Measurements from ENCODE around the gene BCAP31. TPM values are rescaled to one million over a fixed set of nuclear protein-coding genes. Genes with fewer than 3 reads are reported as not detected.
A peak's percentile ranks its signal among the peaks of the same experiment; 100 is the strongest.

Gene BCAP31
- total and polyA plus RNA-seq, 9 donors = 53.7 to 195 (median 135) TPM

DNA sequence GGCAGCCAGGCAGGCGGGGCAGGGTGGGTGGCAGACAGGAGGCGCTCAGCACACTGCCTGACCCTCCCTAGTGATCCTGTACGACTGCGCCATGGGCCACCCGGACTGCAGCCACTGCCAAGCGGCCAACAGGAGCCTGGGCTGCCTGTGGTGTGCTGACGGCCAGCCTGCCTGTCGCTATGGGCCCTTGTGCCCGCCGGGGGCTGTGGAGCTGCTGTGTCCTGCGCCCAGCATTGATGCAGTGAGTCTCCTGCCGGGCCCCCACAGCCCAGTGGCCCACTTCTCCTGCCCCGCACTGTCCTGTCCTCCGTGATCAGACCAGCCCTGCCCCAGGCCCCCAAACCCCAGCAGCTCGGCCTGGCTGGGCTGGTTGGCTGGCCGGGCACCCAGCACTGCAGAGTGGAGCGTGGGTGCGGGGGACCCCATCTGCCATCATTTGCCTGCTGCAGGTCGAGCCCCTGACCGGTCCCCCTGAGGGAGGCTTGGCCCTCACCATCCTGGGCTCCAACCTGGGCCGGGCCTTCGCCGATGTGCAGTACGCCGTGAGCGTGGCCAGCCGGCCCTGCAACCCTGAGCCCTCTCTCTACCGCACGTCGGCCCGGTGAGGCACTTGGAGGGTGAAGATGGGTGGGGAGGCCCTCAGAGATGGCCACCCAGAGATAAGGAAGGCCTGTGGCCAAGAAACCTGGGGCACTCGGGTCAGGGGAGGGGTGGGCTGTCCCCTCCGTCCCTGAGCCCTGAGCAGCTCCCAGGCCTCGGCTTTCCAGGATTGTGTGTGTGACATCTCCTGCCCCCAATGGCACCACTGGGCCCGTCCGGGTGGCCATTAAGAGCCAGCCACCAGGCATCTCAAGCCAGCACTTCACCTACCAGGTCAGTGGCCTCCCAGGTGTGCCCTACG, 47.5 kb upstream of the BCAP31 start:
- Histone ChIP-seq H3K4me3 (no peak overlapping the region), H3K4me1 (ENCODE audit: insufficient read depth) (no peaks in the 10 kb centered on the region), H3K9me3 (no peaks in the 10 kb centered on the region), H3K36me3 (no peaks in the 10 kb centered on the region), H3K27me3 (no peaks in the 10 kb centered on the region), H3K27ac (no peak overlapping the region)
- DNase-seq = peak in 2 of 5 donors; percentile 9 to 31
- intact Hi-C loops (cut with DNase I) = loop anchor here in 1 of 4 donors (5.0 kb wide), 1 partner anchor 1446 kb away; the partner anchor contains the start of gene VBP1
- WGBS, 3 donors = 83 to 85% (median 83%) methylated on average over 33 to 37 of the region's 37 CpGs
- TF ChIP-seq EP300 (IDR thresholded peaks at IDR 0.05) (no peak), POLR2A (IDR thresholded peaks at IDR 0.05) (no peak)
- TF ChIP-seq, protein P1, sequence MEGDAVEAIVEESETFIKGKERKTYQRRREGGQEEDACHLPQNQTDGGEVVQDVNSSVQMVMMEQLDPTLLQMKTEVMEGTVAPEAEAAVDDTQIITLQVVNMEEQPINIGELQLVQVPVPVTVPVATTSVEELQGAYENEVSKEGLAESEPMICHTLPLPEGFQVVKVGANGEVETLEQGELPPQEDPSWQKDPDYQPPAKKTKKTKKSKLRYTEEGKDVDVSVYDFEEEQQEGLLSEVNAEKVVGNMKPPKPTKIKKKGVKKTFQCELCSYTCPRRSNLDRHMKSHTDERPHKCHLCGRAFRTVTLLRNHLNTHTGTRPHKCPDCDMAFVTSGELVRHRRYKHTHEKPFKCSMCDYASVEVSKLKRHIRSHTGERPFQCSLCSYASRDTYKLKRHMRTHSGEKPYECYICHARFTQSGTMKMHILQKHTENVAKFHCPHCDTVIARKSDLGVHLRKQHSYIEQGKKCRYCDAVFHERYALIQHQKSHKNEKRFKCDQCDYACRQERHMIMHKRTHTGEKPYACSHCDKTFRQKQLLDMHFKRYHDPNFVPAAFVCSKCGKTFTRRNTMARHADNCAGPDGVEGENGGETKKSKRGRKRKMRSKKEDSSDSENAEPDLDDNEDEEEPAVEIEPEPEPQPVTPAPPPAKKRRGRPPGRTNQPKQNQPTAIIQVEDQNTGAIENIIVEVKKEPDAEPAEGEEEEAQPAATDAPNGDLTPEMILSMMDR (IDR thresholded peaks at IDR 0.05) = no peak

DNA sequence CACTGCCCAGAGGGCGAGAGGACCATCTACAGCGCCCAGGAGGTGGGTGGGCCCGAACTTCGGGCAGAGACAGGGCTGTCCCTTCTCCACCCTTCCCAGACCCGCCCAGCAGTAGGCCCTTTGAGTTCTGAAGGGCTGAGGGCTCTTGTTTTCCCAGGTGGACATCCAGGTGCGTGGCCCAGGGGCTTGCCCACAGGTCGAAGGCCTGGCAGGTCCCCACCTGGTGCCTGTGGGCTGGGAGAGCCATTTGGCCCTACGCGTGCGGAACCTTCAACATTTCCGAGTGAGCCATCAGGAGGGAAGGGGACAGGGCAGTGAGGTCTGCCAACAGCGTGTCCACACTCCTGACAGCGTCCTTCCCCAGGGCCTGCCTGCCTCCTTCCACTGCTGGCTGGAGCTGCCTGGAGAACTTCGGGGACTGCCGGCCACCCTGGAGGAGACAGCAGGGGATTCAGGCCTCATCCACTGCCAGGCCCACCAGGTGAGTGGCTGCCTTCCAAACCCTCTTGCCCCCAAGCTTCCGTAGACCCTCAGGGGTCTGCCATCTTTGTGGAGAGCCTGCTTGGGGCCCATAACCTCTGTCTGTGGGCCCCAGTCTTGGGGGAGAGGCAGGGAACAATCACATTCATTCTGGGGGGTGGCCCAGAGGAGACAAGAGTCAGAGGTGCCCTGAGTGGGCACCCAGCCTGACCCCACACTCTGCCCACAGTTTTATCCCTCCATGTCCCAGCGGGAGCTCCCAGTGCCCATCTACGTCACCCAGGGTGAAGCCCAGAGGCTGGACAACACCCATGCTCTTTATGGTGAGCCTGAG, 46.6 kb upstream of the BCAP31 start:
- WGBS, 3 donors = 85 to 88% (median 88%) methylated on average over 17 to 18 of the region's 18 CpGs
- no peak for TF ChIP-seq EP300 (IDR thresholded peaks at IDR 0.05)
- no peak for TF ChIP-seq POLR2A (IDR thresholded peaks at IDR 0.05)
- TF ChIP-seq, protein P1 (IDR thresholded peaks at IDR 0.05) = no peak
- H3K4me1 ChIP-seq (ENCODE audit: insufficient read depth) = no peaks in the 10 kb centered on the region
- H3K36me3 ChIP-seq = no peaks in the 10 kb centered on the region
- H3K9me3 ChIP-seq = no peaks in the 10 kb centered on the region
- no peak overlapping the region for H3K4me3 ChIP-seq
- intact Hi-C loops (cut with DNase I) = loop anchor here in 1 of 4 donors (5.0 kb wide), 1 partner anchor 1446 kb away; the partner anchor contains the start of gene VBP1
- no peak overlapping the region for H3K27ac ChIP-seq
- no peaks in the 10 kb centered on the region for H3K27me3 ChIP-seq
- DNase-seq = peak in 2 of 5 donors; percentile 9 to 16

GRCh38 chrX:153769865-153770600, 45.8 kb upstream of the BCAP31 start:
- no peaks in the 10 kb centered on the region for H3K4me1 ChIP-seq (ENCODE audit: insufficient read depth)
- 84 to 90% (median 88%) methylated on average over 23 to 25 of the region's 25 CpGs for WGBS, 3 donors
- no peak overlapping the region for H3K27ac ChIP-seq
- no peaks in the 10 kb centered on the region for H3K27me3 ChIP-seq
- H3K9me3 ChIP-seq = no peaks in the 10 kb centered on the region
- DNase-seq = peak in 3 of 5 donors; percentile 11 to 31 (median 16)
- no peak overlapping the region for H3K4me3 ChIP-seq
- intact Hi-C loops (cut with DNase I) = loop anchor here in 3 of 4 donors (5.0 kb wide), 4 partner anchors 182 to 1447 kb away; partner anchors contain the start of gene VBP1 (in 1 of the 3)
- TF ChIP-seq, protein P1 (IDR thresholded peaks at IDR 0.05) = no peak
- TF ChIP-seq EP300 (IDR thresholded peaks at IDR 0.05) (no peak), POLR2A (IDR thresholded peaks at IDR 0.05) (no peak)
- no peaks in the 10 kb centered on the region for H3K36me3 ChIP-seq

Data from ovary (tissue), 9 donors.